Stimulated activated memory B cell treated with anti-CD40 and anti-IgM and Interleukin-4, amounts not matched to agents 10 μg/mL and 1 μg/mL and 100 μg/mL, for 72 hours (primary cell): ENCODE data around the gene CDH4.

ENCODE experiments used
- ATAC-seq: fragments of 150-1000 bp; cut with Tn5 transposase; 2 replicates; pipeline ENCODE4 v1.10.0; 2021
- H3K27ac Mint-ChIP-seq: one replicate; pipeline ENCODE4 v1.8.0; 2022; ENCODE audit warnings: mild to moderate bottlenecking, mixed read lengths
- H3K27me3 Mint-ChIP-seq: one replicate; pipeline ENCODE4 v1.8.0; 2022; ENCODE audit warnings: mixed read lengths
- H3K36me3 Mint-ChIP-seq: one replicate; pipeline ENCODE4 v1.8.0; 2022; ENCODE audit warnings: mixed read lengths
- H3K4me1 Mint-ChIP-seq: one replicate; pipeline ENCODE4 v1.8.0; 2022; ENCODE audit warnings: mixed read lengths
- H3K4me3 Mint-ChIP-seq: one replicate; pipeline ENCODE4 v1.8.0; 2022; ENCODE audit warnings: mild to moderate bottlenecking, moderate library complexity, mixed read lengths
- H3K9me3 Mint-ChIP-seq: one replicate; pipeline ENCODE4 v1.8.0; 2022; ENCODE audit warnings: mixed read lengths

Gene CDH4

DNA sequence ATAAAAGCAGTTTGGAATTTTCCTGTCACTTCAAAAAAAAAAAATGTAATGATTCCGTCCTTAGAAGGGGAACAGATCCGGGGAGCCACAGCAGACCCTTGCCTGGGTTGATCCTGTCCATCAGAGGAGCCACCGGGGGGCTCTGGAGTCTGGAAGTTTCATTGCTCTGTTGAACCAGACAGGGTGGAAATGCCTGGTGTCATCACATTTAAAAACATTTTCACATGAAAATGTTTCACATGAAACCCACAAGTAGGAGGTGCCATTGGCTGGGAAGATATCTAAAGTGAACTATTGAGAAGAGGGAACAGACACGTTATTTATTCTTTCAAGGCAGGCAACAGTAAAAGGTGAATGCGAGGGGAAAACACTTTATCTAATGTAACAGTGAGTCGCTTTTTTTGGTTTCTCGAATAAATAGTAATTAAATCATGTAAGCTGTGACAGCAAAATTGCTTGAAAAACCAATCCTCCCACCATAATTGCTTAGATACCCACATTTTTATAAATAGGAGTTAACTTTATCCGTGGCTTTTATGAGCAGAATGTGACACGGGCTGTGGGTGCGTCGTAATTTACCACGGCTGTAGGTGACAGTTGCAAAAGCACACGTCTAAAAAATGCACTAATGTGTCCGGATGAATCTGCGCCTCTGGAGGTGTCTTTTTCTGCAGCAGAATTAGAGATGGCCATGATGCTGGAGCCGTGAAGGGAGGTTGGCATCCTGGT is 490.2 kb downstream of the CDH4 start:
- H3K4me1 Mint-ChIP-seq, result no peaks in the 10 kb centered on the region
- no peak overlapping the region for H3K27ac Mint-ChIP-seq
- H3K36me3 Mint-ChIP-seq, result no peaks in the 10 kb centered on the region
- no peaks in the 10 kb centered on the region for H3K27me3 Mint-ChIP-seq
- ATAC-seq, result no peak
- peaks cover 8% of the 10 kb centered on the region for H3K9me3 Mint-ChIP-seq
- no peak overlapping the region for H3K4me3 Mint-ChIP-seq

DNA sequence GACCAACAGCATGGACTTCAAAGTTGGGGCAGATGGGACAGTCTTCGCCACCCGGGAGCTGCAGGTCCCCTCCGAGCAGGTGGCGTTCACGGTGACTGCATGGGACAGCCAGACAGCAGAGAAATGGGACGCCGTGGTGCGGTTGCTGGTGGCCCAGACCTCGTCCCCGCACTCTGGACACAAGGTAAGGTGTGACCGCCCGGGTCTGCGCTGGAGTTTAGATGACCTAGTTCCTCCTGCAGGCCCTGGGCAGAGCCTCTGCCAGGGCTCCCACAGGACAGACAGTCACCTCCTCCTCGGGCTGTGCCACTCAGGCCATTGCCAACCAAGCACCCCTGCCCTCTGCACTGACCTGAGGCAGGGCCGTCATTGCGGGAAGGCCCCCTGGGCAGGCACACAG is 491.5 kb downstream of the CDH4 start:
- Mint-ChIP-seq H3K27me3 (no peaks in the 10 kb centered on the region), H3K4me1 (no peaks in the 10 kb centered on the region), H3K27ac (no peak overlapping the region), H3K4me3 (no peak overlapping the region), H3K36me3 (no peaks in the 10 kb centered on the region), H3K9me3 (peaks cover 14% of the 10 kb centered on the region)
- no peak for ATAC-seq

DNA sequence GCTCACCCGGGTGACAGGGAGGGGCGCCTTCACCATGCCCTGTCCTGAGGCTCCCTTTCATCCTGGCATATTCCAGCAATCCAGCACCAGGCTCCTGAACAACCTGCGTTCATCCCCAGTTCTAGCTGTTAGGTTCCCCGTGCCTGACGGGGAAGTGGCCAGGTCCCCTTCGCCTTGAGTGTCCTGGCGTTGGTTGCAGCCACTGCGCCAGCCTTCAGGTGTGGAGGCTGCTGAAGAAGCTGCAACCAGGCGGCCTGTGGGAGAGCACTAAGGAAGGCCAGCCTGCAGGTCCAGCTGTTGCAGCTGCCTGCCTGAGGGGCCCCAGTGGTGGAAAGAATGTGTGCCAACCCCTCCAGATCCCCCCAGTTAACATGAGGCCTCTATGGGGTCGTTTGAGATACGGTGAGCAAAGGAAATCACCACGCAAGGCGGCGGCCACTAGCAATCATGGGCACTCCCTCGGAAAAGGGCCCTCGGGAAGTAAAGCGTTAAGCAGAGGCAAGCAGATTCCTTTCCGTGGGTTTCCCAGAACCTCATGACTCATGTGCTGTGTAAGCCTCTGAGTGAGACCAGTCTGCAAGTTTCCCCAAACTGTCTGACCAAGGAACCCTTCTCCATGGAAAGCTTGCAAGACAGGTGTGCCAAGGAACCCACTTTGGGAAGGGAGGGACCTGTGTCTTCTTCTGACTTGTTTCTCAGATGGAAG is 492.8 kb downstream of the CDH4 start:
- no peak for ATAC-seq
- H3K27ac Mint-ChIP-seq, result no peak overlapping the region
- no peaks in the 10 kb centered on the region for H3K36me3 Mint-ChIP-seq
- no peaks in the 10 kb centered on the region for H3K4me1 Mint-ChIP-seq
- peaks cover 15% of the 10 kb centered on the region for H3K9me3 Mint-ChIP-seq
- no peaks in the 10 kb centered on the region for H3K27me3 Mint-ChIP-seq
- H3K4me3 Mint-ChIP-seq, result no peak overlapping the region

DNA sequence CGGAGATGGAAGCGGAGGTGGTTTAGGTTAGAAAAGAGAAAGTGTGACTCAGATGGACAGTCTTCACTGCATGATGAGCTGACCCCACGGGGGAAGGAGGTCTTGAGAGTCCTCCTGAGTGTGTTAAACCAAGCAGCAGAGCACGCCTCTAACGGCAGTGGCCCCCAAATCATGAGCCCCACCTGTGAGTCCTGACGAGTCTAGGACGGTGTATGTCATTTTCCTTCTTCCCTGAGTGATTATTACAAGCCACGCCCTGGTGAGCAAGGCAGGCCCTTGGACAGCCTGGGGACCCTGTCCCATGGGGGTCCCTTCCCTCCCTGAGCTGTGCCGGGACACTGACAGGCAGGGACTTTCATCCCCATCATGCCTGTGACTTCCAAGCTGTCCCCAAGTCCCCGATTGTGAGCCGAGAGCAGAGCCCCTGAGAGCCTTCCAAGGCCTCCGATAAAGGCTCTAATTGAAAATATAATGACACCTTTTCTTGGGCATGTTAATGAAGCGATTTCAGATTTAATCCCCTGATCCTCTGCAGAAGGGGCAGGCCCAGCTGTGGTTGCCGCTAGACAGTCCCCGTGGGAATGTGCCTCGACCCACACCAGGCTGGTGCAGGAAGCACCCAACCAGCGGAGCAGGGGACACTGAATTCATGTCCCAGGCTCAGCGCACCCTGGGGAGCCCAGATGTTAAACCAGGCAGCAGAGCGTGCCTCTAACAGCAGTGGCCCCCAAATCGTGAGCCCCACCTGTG is 493.5 kb downstream of the CDH4 start:
- H3K27me3 Mint-ChIP-seq, result no peaks in the 10 kb centered on the region
- no peak overlapping the region for H3K4me3 Mint-ChIP-seq
- H3K27ac Mint-ChIP-seq, result no peak overlapping the region
- H3K36me3 Mint-ChIP-seq, result no peaks in the 10 kb centered on the region
- H3K9me3 Mint-ChIP-seq, result peaks cover 20% of the 10 kb centered on the region
- H3K4me1 Mint-ChIP-seq, result no peaks in the 10 kb centered on the region
- no peak for ATAC-seq

DNA sequence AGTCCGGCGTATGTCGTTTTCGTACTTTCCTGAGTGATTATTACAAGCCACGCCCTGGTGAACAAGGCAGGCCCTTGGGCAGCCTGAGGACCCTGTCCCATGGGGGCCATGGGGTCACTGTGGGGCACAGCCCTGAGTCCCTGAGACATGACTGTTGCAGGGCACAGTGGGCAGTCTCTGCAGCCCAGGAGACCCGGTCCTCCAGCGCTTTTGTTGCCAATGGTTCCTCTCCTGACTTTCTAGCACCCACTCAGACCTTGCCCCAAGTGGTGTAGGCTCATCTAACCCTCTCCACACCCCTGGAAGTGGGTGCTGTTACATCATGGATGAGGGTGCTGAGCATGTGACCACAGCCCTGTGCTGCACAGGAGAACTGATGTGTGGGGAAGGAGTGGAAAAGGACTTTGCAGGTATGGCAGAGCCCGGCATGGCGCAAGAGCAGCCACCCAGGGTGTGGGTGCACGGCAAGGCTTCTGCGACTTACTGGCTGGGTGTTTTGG is 494.1 kb downstream of the CDH4 start:
- Mint-ChIP-seq H3K4me1 (no peaks in the 10 kb centered on the region), H3K4me3 (no peak overlapping the region), H3K36me3 (no peaks in the 10 kb centered on the region), H3K27me3 (no peaks in the 10 kb centered on the region), H3K27ac (no peak overlapping the region), H3K9me3 (peaks cover 20% of the 10 kb centered on the region)
- ATAC-seq, result no peak

DNA sequence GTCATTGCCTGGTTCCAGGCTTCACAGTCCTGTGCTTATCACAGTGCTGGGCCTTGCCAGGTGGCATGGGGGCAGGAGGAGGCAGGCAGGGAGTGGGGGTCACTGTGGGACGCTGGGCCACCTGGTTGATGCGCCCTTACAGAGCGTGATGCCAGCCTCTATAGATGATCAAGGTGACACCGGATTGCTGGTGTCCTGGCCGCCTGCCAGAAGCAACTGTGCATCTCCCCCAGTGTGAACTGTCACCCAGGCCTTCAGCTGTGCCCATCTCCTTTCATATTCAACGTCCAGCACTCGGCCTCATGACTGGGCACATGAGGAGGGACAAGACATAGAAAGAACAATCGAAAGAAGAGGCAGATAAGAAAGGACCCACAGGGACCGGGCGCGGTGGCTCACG is 494.7 kb downstream of the CDH4 start:
- H3K27ac Mint-ChIP-seq, result no peak overlapping the region
- H3K4me3 Mint-ChIP-seq, result no peak overlapping the region
- no peaks in the 10 kb centered on the region for H3K4me1 Mint-ChIP-seq
- no peaks in the 10 kb centered on the region for H3K27me3 Mint-ChIP-seq
- no peaks in the 10 kb centered on the region for H3K36me3 Mint-ChIP-seq
- no peak for ATAC-seq
- H3K9me3 Mint-ChIP-seq, result peaks cover 20% of the 10 kb centered on the region

DNA sequence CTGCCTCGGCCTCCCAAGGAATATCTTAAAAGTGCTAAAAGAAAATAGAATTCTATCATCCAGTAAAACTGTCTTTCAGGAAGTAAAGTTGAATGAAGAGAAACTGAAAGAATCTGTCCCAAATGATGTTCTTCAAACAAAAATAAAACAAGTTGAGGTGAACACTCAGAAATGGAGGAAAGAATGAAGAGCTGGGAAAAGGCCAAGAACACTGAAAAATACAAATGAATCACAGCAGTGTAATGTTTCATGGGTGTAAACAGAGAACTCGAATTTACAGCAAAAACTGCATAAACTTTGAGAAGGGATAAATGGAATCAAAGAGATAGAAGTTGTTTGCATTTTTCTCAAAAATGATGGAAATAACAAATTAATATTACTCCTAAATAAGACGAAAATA is 496.3 kb downstream of the CDH4 start:
- ATAC-seq, result no peak
- Mint-ChIP-seq H3K4me1 (no peaks in the 10 kb centered on the region), H3K27me3 (no peaks in the 10 kb centered on the region), H3K27ac (no peak overlapping the region), H3K9me3 (peaks cover 20% of the 10 kb centered on the region), H3K36me3 (no peaks in the 10 kb centered on the region), H3K4me3 (no peak overlapping the region)

DNA sequence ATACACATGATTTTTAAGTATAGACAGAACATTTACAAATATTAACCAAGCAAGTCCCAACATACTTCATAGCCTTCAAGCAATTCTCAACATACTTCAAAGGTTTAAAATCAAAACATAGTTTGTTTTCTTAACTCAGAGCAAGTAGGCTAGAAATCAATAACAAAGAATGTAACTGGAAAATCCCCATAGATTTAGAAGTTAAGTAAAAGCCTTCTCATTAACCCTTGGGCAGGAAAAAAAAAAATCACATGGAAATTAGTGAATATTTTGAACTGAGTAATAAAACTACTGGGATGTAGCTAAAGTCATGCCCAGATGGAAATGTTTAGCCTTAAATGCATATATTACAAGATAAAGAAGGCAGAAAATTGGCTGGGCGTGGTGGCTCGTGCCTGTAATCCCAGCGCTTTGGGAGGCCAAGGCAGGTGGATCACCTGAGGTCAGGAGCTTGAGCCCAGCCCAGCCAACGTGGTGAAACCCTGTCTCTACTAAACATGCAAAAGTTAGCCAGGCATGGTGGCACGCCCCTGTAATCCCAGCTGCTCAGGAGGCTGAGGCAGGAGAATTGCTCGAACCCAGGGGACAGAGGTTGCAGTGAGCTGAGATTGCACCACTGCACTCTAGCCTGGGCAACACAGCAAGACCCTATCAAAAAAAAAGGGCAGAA is 497.5 kb downstream of the CDH4 start:
- Mint-ChIP-seq H3K9me3 (peaks cover 20% of the 10 kb centered on the region), H3K27ac (no peak overlapping the region), H3K36me3 (no peaks in the 10 kb centered on the region), H3K4me3 (no peak overlapping the region), H3K27me3 (no peaks in the 10 kb centered on the region), H3K4me1 (no peaks in the 10 kb centered on the region)
- no peak for ATAC-seq

DNA sequence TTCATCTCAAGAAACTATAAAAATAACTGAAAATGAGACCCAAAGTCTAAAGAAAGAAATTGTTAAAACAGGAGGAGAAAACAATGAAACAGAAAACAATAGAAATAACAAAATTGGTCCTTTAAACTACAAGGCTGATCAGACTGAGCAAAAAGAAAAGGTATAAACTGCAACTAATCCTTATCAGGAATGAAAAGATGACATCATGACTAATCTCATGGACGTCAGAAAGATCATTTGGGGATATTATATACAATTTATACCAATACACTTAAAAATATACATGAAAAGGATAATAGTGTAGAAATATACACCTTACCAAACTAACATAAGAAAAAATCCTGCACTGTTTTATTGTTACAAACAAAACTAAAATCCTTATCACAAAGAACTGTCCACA is 498.0 kb downstream of the CDH4 start:
- Mint-ChIP-seq H3K36me3 (no peaks in the 10 kb centered on the region), H3K4me1 (no peaks in the 10 kb centered on the region), H3K9me3 (peaks cover 20% of the 10 kb centered on the region), H3K27ac (no peak overlapping the region), H3K27me3 (no peaks in the 10 kb centered on the region), H3K4me3 (no peak overlapping the region)
- no peak for ATAC-seq

DNA sequence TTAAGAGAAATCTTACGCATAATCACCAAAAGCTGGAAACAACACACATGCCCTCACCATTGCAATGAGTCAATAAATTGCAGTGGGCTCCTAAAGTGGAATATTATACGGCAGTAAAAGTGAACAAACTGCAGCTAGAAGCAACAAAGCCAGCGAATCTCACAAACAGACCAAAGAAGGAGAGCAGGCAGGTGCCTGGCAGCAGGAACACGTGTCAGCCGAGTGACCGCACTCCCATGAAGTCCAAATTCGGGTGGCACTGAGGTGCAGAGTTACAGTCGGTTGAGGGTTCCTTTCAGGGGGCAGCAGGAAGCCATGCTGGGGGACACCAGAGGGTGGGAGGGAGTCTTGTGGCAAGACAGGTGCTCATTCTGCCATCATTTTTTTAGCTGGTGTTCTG is 500.5 kb downstream of the CDH4 start:
- Mint-ChIP-seq H3K27me3 (no peaks in the 10 kb centered on the region), H3K4me1 (no peaks in the 10 kb centered on the region)
- ATAC-seq, result no peak

DNA sequence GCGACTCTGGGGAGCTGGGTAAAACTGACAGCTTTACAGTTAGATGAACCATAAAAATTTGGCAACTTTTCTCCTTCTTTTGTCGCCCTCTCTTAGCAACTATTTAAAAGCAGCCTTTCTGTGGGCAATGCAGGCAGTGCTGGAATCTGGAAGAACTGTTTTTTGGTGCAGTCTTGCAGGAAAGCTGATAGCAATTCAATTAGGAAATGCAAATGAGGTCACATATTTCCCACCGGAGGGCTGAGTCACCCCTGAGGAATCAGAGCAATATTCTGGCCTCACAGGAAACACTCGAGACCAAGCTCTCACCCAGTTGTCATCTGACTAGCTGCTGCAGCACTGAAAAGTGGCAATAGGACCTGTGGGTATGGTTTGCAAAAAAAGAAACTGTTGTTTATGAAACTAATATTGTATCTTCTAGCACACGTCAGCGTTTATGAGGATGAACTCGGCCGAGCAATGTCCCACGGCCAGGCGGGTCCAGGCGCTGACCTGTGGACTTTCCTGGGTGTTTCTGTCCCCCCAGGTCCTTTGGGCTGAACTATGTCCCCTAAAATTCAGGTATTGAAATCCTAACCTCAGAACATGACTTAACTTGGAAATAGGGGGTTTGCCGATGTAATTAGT is 501.4 kb downstream of the CDH4 start:
- H3K36me3 Mint-ChIP-seq, result no peaks in the 10 kb centered on the region
- no peak overlapping the region for H3K27ac Mint-ChIP-seq
- no peaks in the 10 kb centered on the region for H3K4me1 Mint-ChIP-seq
- H3K9me3 Mint-ChIP-seq, result peaks cover 7% of the 10 kb centered on the region
- H3K4me3 Mint-ChIP-seq, result no peak overlapping the region
- H3K27me3 Mint-ChIP-seq, result no peaks in the 10 kb centered on the region
- no peak for ATAC-seq

More for the DNA sequence above, 500.5 kb downstream of the CDH4 start:
- no peak overlapping the region for H3K4me3 Mint-ChIP-seq
- H3K9me3 Mint-ChIP-seq, result peaks cover 11% of the 10 kb centered on the region
- no peak overlapping the region for H3K27ac Mint-ChIP-seq
- H3K36me3 Mint-ChIP-seq, result no peaks in the 10 kb centered on the region

DNA sequence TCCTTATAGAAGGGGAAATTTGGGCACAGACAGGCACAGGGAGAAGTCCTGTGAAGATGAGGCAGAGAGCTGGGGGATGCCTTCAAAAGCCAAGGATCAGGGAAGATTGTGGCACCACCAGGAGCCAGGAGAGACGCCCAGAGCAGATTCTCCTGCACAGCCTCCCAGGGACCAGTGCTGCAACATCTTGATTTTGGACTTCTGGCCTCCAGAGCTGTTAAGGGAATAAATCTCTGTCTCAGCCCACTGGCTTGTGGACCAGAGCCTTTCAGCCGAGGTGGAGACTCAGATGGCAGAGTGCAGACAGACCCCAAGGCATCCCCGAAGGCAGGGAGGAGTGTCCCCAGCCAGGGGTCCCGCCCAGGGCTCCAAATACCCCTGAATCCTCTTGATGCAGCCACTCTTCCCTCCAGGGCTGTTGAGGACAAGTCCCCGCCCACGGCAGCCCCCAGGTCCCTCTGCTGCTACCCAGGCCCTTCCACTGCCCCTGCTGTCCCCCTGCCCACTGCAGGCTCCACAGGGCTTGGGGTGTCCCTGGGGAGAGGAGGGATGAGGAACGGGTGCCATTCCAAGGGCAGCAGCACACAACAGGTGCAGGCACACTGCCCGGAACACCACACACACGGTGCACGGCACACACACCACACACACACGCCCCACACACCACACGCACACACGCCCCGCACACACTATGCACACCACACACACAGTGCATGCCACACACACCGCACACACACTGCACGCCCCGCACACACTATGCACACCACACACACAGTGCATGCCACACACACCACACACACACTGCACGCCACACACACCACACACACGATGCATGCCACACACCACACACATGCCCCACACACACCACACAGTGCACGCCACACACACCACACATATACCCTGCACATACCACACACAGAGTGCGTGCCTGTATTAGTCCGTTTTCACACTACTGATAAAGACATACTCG is 502.2 kb downstream of the CDH4 start:
- ATAC-seq, result peak; percentile 35
- Mint-ChIP-seq H3K9me3 (peaks cover 7% of the 10 kb centered on the region), H3K27me3 (no peaks in the 10 kb centered on the region), H3K36me3 (no peaks in the 10 kb centered on the region), H3K27ac (no peak overlapping the region), H3K4me3 (no peak overlapping the region), H3K4me1 (no peaks in the 10 kb centered on the region)

DNA sequence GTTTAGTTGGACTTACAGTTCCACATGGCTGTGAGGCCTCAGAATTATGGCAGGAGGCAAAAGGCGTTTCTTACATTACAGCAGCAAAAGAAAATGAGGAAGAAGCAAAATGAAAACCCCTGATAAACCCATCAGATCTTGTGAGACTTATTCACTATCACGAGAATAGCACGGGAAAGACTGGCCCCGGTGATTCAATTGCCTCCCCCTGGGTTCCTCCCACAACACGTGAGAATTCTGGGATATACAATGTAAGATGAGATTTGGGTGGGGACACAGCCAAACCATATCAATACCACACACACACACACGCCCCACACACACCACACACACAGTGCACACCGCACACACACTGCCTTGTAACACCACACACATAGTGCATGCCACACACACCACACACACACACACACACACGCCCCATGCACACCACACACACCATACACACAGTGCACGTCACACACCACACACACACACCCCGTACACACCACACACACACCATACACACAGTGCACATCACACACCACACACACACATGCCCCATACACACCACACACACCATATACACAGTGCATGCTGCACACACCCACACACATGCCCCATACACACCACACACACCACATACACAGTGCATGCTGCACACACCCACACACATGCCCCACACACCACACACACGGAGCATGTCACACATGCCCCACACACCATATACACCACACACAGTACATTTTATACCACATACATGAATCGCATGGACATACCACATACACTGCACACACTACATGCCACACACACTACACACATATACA is 503.1 kb downstream of the CDH4 start:
- Mint-ChIP-seq H3K4me3 (no peak overlapping the region), H3K36me3 (no peaks in the 10 kb centered on the region), H3K9me3 (peaks cover 3% of the 10 kb centered on the region), H3K27me3 (no peaks in the 10 kb centered on the region), H3K27ac (no peak overlapping the region), H3K4me1 (no peaks in the 10 kb centered on the region)
- ATAC-seq, result no peak
